ENCODE data around the gene PHKG1.
A peak's percentile ranks its signal among the peaks of the same experiment; 100 is the strongest.

DNA sequence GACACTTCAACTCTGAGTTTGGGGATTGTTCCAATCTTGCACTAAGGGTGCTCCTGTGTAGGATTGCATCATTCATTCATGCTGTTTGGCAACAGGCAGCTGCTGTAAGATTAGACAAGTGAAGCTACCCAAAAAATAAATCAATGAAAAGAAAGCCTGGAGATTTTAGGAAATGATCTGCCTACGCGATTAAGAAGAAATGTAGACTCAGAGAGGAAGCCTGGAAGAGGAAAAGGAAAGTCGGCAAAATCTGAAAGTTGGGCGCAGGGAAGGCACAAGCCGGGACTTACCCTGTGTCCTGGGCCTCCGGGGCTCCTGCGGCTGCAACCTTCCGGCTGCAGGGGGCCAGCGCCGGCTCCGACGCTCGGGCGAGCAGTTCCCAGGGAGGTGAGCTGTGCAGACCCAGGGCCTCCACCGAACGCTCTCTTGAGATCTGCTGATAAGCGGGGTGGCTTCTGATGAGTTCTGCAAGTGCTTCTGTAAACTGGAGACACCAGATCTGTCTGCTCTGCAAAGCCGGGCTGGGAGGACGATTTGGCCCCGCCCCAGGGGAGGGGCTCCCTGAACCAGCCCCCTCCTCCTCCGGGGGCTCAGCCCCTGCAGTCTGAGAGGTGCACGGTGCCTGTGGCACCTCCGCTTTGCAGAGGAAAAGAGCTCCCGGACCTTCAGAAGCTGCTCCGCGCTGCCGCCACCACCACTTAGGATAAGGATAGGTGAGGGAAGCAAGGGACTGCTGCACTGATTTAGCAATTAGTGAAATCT lies 58.9 kb downstream of the PHKG1 start:
- TF ChIP-seq SPI1 (IDR thresholded peaks at IDR 0.05; ENCODE audit: low read depth, low read length) (no peak), POLR2A (IDR thresholded peaks at IDR 0.05; ENCODE audit: low read depth, low read length) (no peak), POLR2AphosphoS5 (IDR thresholded peaks at IDR 0.05; ENCODE audit: low read depth, low read length) (0 out of 2 replicates have a peak, but pooled peaks have one; percentile 41), TAF1 (IDR thresholded peaks at IDR 0.05; ENCODE audit: low read depth, low read length) (no peak), PAX5 (IDR thresholded peaks at IDR 0.05; ENCODE audit: insufficient read depth, low read length, severe bottlenecking) (no peak)
